GM23248 (cell line): ENCODE measurements around the gene PCBP3.

Experiments
- EZH2 ChIP-seq: fragments of 200-600 bp; sonication (generic); IDR thresholded peaks from 2 replicates; pipeline ENCODE4 v1.6.1; 2018; ENCODE audit warnings: antibody characterized with exemption, mild to moderate bottlenecking; ENCODE audit not compliant: insufficient read depth, poor library complexity, severe bottlenecking
- EZH2phosphoT487 ChIP-seq: fragments of 200-600 bp; sonication (generic); IDR thresholded peaks from 2 replicates; pipeline ENCODE4 v1.6.1; 2018; ENCODE audit warnings: antibody characterized with exemption, moderate library complexity, mild to moderate bottlenecking, low read depth; ENCODE audit not compliant: insufficient read depth

DNA sequence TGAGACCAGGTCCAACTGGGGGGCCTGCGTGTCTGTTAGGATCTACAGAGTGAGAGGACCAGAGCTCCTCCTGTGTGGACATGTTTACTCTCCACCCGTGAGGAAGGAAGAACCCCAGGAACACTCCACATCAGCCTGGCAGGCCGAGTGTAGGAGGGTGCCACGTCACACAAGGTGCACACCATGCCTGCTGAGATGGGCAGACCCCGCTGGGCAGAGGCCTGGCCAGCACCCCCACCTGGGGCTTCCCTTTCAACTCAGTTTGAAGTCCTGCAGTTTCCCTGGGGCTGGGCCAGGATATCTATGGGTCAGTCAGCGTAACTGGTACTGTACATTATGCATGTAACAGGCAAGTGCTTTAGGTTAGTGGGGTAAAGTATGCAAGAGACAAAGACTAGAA lies 30.1 kb upstream of the PCBP3 start:
- TF ChIP-seq EZH2 (no peak), EZH2phosphoT487 (no peak)
